ENCODE measurements around the gene TMEM31.

The TMEM31 gene

GRCh38 chrX:103710609-103711008 is at the start of gene TMEM31:
Gene TMEM31, plus strand, starts transcription at chrX:103710909. Its CDS starts 1,350 bp downstream, at chrX:103712259.
- Histone ChIP-seq H3K4me1 (ENCODE audit: control insufficient read depth, insufficient read depth, low read length) (no peaks in the 10 kb centered on the region), H3K36me3 (ENCODE audit: control insufficient read depth, insufficient read depth, low read length) (no peaks in the 10 kb centered on the region), H3K9me3 (ENCODE audit: control insufficient read depth, low read length) (no peaks in the 10 kb centered on the region), H3K4me3 (ENCODE audit: low read length) (no peak within 1 kb of the TSS), H3K9ac (ENCODE audit: low read length) (no peak within 1 kb of the TSS), H3K27me3 (ENCODE audit: control insufficient read depth, insufficient read depth, low read length) (no peaks in the 10 kb centered on the region)

- Histone ChIP-seq H3K4me1 (ENCODE audit: control insufficient read depth, insufficient read depth, low read length) (no peaks in the 10 kb centered on the region), H3K27me3 (ENCODE audit: control insufficient read depth, insufficient read depth, low read length) (peaks cover 9% of the 10 kb centered on the region), H3K9me3 (ENCODE audit: control insufficient read depth, low read length) (no peaks in the 10 kb centered on the region), H3K9ac (ENCODE audit: low read length) (no peak overlapping the region), H3K36me3 (ENCODE audit: control insufficient read depth, insufficient read depth, low read length) (no peaks in the 10 kb centered on the region), H3K4me3 (ENCODE audit: low read length) (no peak overlapping the region)
Observed at GRCh38 chrX:103663981-103664762, 46.5 kb upstream of the TMEM31 start.

GRCh38 chrX:103666202-103667107 is 44.3 kb upstream of the TMEM31 start:
- no peaks in the 10 kb centered on the region for H3K36me3 ChIP-seq (ENCODE audit: control insufficient read depth, insufficient read depth, low read length)
- H3K9me3 ChIP-seq (ENCODE audit: control insufficient read depth, low read length) = no peaks in the 10 kb centered on the region
- H3K9ac ChIP-seq (ENCODE audit: low read length) = no peak overlapping the region
- H3K4me1 ChIP-seq (ENCODE audit: control insufficient read depth, insufficient read depth, low read length) = no peaks in the 10 kb centered on the region
- peaks cover 9% of the 10 kb centered on the region for H3K27me3 ChIP-seq (ENCODE audit: control insufficient read depth, insufficient read depth, low read length)
- no peak overlapping the region for H3K4me3 ChIP-seq (ENCODE audit: low read length)

- Histone ChIP-seq H3K4me1 (ENCODE audit: control insufficient read depth, insufficient read depth, low read length) (no peaks in the 10 kb centered on the region), H3K9me3 (ENCODE audit: control insufficient read depth, low read length) (no peaks in the 10 kb centered on the region), H3K36me3 (ENCODE audit: control insufficient read depth, insufficient read depth, low read length) (no peaks in the 10 kb centered on the region), H3K27me3 (ENCODE audit: control insufficient read depth, insufficient read depth, low read length) (no peaks in the 10 kb centered on the region), H3K9ac (ENCODE audit: low read length) (no peak overlapping the region), H3K4me3 (ENCODE audit: low read length) (no peak overlapping the region)
Observed at GRCh38 chrX:103669745-103670144, 41.0 kb upstream of the TMEM31 start.

- H3K4me3 ChIP-seq (ENCODE audit: low read length) = no peak overlapping the region
- no peaks in the 10 kb centered on the region for H3K27me3 ChIP-seq (ENCODE audit: control insufficient read depth, insufficient read depth, low read length)
- no peaks in the 10 kb centered on the region for H3K36me3 ChIP-seq (ENCODE audit: control insufficient read depth, insufficient read depth, low read length)
- no peaks in the 10 kb centered on the region for H3K9me3 ChIP-seq (ENCODE audit: control insufficient read depth, low read length)
- H3K9ac ChIP-seq (ENCODE audit: low read length) = no peak overlapping the region
- H3K4me1 ChIP-seq (ENCODE audit: control insufficient read depth, insufficient read depth, low read length) = no peaks in the 10 kb centered on the region
Observed at GRCh38 chrX:103674531-103675454, 35.9 kb upstream of the TMEM31 start.

- no peaks in the 10 kb centered on the region for H3K27me3 ChIP-seq (ENCODE audit: control insufficient read depth, insufficient read depth, low read length)
- H3K4me1 ChIP-seq (ENCODE audit: control insufficient read depth, insufficient read depth, low read length) = no peaks in the 10 kb centered on the region
- H3K9ac ChIP-seq (ENCODE audit: low read length) = no peak overlapping the region
- H3K9me3 ChIP-seq (ENCODE audit: control insufficient read depth, low read length) = no peaks in the 10 kb centered on the region
- no peaks in the 10 kb centered on the region for H3K36me3 ChIP-seq (ENCODE audit: control insufficient read depth, insufficient read depth, low read length)
- no peak overlapping the region for H3K4me3 ChIP-seq (ENCODE audit: low read length)
Observed at GRCh38 chrX:103678199-103678993, 32.3 kb upstream of the TMEM31 start.

- H3K9me3 ChIP-seq (ENCODE audit: control insufficient read depth, low read length) = no peaks in the 10 kb centered on the region
- H3K36me3 ChIP-seq (ENCODE audit: control insufficient read depth, insufficient read depth, low read length) = no peaks in the 10 kb centered on the region
- no peaks in the 10 kb centered on the region for H3K27me3 ChIP-seq (ENCODE audit: control insufficient read depth, insufficient read depth, low read length)
- no peak overlapping the region for H3K9ac ChIP-seq (ENCODE audit: low read length)
- H3K4me1 ChIP-seq (ENCODE audit: control insufficient read depth, insufficient read depth, low read length) = peaks cover 4% of the 10 kb centered on the region
- H3K4me3 ChIP-seq (ENCODE audit: low read length) = no peak overlapping the region
Observed at GRCh38 chrX:103681443-103681842, 29.3 kb upstream of the TMEM31 start.

GRCh38 chrX:103685396-103685795 is 25.3 kb upstream of the TMEM31 start:
- H3K4me1 ChIP-seq (ENCODE audit: control insufficient read depth, insufficient read depth, low read length) = peaks cover 6% of the 10 kb centered on the region
- H3K27me3 ChIP-seq (ENCODE audit: control insufficient read depth, insufficient read depth, low read length) = no peaks in the 10 kb centered on the region
- no peaks in the 10 kb centered on the region for H3K9me3 ChIP-seq (ENCODE audit: control insufficient read depth, low read length)
- H3K36me3 ChIP-seq (ENCODE audit: control insufficient read depth, insufficient read depth, low read length) = no peaks in the 10 kb centered on the region
- peak overlapping the region; percentile 46 for H3K4me3 ChIP-seq (ENCODE audit: low read length)
- peak overlapping the region; percentile 91 for H3K9ac ChIP-seq (ENCODE audit: low read length)

GRCh38 chrX:103686199-103687072 is 24.3 kb upstream of the TMEM31 start, which contains the start of gene MORF4L2:
Gene MORF4L2, minus strand, starts transcription at chrX:103686699. Its CDS starts 9,672 bp downstream, at chrX:103677027.
- Histone ChIP-seq H3K4me1 (ENCODE audit: control insufficient read depth, insufficient read depth, low read length) (peaks cover 6% of the 10 kb centered on the region), H3K27me3 (ENCODE audit: control insufficient read depth, insufficient read depth, low read length) (no peaks in the 10 kb centered on the region)

GRCh38 chrX:103687073-103687695 is 23.5 kb upstream of the TMEM31 start:
- H3K4me1 ChIP-seq (ENCODE audit: control insufficient read depth, insufficient read depth, low read length) = peaks cover 6% of the 10 kb centered on the region
- H3K9ac ChIP-seq (ENCODE audit: low read length) = peak overlapping the region; percentile 91
- no peaks in the 10 kb centered on the region for H3K9me3 ChIP-seq (ENCODE audit: control insufficient read depth, low read length)
- peak overlapping the region; percentile 67 for H3K4me3 ChIP-seq (ENCODE audit: low read length)
- H3K27me3 ChIP-seq (ENCODE audit: control insufficient read depth, insufficient read depth, low read length) = no peaks in the 10 kb centered on the region
- no peaks in the 10 kb centered on the region for H3K36me3 ChIP-seq (ENCODE audit: control insufficient read depth, insufficient read depth, low read length)

More at GRCh38 chrX:103686199-103687072, 24.3 kb upstream of the TMEM31 start, which contains the start of gene MORF4L2:
- Histone ChIP-seq H3K4me3 (ENCODE audit: low read length) (peak within 1 kb of the TSS; percentile 67), H3K9ac (ENCODE audit: low read length) (peak within 1 kb of the TSS; percentile 91), H3K36me3 (ENCODE audit: control insufficient read depth, insufficient read depth, low read length) (no peaks in the 10 kb centered on the region), H3K9me3 (ENCODE audit: control insufficient read depth, low read length) (no peaks in the 10 kb centered on the region)

Measured in mucosa of stomach (tissue), 1 donor.